HepG2 (cell line): ENCODE data around the gene KRTAP1-1. TPM values are rescaled to one million over a fixed set of nuclear protein-coding genes. Genes with fewer than 3 reads are reported as not detected.

Source experiments
- CENPX ChIP-seq: sonication (generic); formaldehyde crosslinking; IDR thresholded peaks from 2 replicates; pipeline ENCODE4 v1.9.0; 2021; ENCODE audit warnings: mild to moderate bottlenecking, missing genetic modification reagents, moderate library complexity
- IRF2 ChIP-seq: IDR thresholded peaks from 2 replicates; pipeline ENCODE4 v1.6.1; 2018; ENCODE audit warnings: missing genetic modification reagents, missing compliant biosample characterization
- MIER3 ChIP-seq: IDR thresholded peaks from 2 replicates; pipeline ENCODE4 v1.6.1; 2016; ENCODE audit warnings: missing compliant biosample characterization, borderline replicate concordance
- TARDBP ChIP-seq: sonication (generic); formaldehyde crosslinking; IDR thresholded peaks from 2 replicates; pipeline ENCODE4 v1.8.0; 2022; ENCODE audit warnings: mild to moderate bottlenecking, missing genetic modification reagents
- ZFP36L1 ChIP-seq: sonication (generic); formaldehyde crosslinking; IDR thresholded peaks from 2 replicates; pipeline ENCODE4 v1.8.0; 2022; ENCODE audit warnings: mild to moderate bottlenecking, missing genetic modification reagents, moderate library complexity
- polyA plus RNA-seq, 8 experiments: library from polyadenylated mRNA; depleted of rRNA in 3 of 8; stranded (reverse) in 7 of 8; unstranded in 1 of 8; fragments of >200 nt; fragmentation: Illumina TruSeq in 4 of 8; extraction: Trizol in 4 of 8; gene quantifications; 2 replicates each; pipeline versions ENCODE4 v1.2.1 to v1.2.3, GENCODE V29; 2011 to 2016; ENCODE audit warnings: low read depth in 4 of 8, missing spikeins in 1 of 8, mixed read lengths in 1 of 8; ENCODE audit not compliant: insufficient read depth in 1 of 8
- total RNA-seq, 5 experiments: library from RNA; depleted of rRNA; stranded (reverse); fragments of >200 nt; fragmentation: Illumina TruSeq; extraction: Trizol; gene quantifications; 2 replicates each; pipeline ENCODE4 v1.2.3, GENCODE V29; 2016; ENCODE audit warnings: low read depth in 1 of 5
- TF ChIP-seq, protein P1 (sequence below): sonication (generic); formaldehyde crosslinking; IDR thresholded peaks from 2 replicates; pipeline ENCODE4; 2020; ENCODE audit warnings: missing genetic modification reagents, mild to moderate bottlenecking, borderline replicate concordance
- TF ChIP-seq, protein P2 (sequence below): sonication (generic); formaldehyde crosslinking; IDR thresholded peaks from 2 replicates; pipeline ENCODE4 v1.5.0; 2020; ENCODE audit warnings: missing genetic modification reagents, mild to moderate bottlenecking, borderline replicate concordance
- TF ChIP-seq, protein P3 (sequence below): sonication (generic); formaldehyde crosslinking; IDR thresholded peaks from 2 replicates; pipeline ENCODE4 v1.4.0; 2020; ENCODE audit warnings: missing genetic modification reagents
- TF ChIP-seq, protein P4 (sequence below): sonication (generic); formaldehyde crosslinking; IDR thresholded peaks from 2 replicates; pipeline ENCODE4 v1.4.0; 2020; ENCODE audit warnings: missing genetic modification reagents, borderline replicate concordance
- TF ChIP-seq, protein P5 (sequence below): sonication (generic); formaldehyde crosslinking; IDR thresholded peaks from 2 replicates; pipeline ENCODE4 v1.5.1; 2020; ENCODE audit warnings: missing genetic modification reagents, mild to moderate bottlenecking, borderline replicate concordance
- TF ChIP-seq, protein P6 (sequence below): sonication (generic); formaldehyde crosslinking; IDR thresholded peaks from 2 replicates; pipeline ENCODE4 v1.4.0; 2020; ENCODE audit warnings: missing genetic modification reagents

KRTAP1-1 gene
- total and polyA plus RNA-seq, 2 of the 13 experiments (the other 11 are each of a cell fraction or from before 2014, with no cell fraction given): not detected

DNA sequence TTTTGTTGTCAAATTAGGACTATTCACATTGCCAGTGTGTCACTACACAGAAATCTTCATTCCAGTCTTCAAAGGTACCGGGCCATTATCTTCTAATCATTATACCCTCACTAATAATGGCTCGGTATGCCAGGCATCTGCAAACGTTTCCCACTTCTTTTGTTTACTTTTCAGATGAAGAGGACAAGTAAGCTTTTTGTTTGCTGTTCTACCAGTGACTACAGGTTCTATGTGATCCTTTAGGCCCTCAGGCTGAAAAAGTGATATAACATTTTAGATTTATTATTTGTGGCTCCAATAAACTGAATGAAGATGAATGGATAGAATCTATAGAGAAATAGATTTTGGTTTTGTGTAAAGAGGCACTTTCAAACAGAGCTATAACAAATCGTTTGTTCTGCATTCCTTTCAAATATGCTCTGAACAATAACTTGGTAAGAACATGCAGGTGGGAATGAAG lies 31.9 kb downstream of the KRTAP1-1 start (continued):
- TF ChIP-seq, protein P1, sequence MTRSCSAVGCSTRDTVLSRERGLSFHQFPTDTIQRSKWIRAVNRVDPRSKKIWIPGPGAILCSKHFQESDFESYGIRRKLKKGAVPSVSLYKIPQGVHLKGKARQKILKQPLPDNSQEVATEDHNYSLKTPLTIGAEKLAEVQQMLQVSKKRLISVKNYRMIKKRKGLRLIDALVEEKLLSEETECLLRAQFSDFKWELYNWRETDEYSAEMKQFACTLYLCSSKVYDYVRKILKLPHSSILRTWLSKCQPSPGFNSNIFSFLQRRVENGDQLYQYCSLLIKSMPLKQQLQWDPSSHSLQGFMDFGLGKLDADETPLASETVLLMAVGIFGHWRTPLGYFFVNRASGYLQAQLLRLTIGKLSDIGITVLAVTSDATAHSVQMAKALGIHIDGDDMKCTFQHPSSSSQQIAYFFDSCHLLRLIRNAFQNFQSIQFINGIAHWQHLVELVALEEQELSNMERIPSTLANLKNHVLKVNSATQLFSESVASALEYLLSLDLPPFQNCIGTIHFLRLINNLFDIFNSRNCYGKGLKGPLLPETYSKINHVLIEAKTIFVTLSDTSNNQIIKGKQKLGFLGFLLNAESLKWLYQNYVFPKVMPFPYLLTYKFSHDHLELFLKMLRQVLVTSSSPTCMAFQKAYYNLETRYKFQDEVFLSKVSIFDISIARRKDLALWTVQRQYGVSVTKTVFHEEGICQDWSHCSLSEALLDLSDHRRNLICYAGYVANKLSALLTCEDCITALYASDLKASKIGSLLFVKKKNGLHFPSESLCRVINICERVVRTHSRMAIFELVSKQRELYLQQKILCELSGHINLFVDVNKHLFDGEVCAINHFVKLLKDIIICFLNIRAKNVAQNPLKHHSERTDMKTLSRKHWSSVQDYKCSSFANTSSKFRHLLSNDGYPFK (CRISPR knock-in tag): no peak
- TF ChIP-seq, protein P2, sequence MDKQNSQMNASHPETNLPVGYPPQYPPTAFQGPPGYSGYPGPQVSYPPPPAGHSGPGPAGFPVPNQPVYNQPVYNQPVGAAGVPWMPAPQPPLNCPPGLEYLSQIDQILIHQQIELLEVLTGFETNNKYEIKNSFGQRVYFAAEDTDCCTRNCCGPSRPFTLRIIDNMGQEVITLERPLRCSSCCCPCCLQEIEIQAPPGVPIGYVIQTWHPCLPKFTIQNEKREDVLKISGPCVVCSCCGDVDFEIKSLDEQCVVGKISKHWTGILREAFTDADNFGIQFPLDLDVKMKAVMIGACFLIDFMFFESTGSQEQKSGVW (CRISPR knock-in tag): no peak
- TF ChIP-seq, protein P3, sequence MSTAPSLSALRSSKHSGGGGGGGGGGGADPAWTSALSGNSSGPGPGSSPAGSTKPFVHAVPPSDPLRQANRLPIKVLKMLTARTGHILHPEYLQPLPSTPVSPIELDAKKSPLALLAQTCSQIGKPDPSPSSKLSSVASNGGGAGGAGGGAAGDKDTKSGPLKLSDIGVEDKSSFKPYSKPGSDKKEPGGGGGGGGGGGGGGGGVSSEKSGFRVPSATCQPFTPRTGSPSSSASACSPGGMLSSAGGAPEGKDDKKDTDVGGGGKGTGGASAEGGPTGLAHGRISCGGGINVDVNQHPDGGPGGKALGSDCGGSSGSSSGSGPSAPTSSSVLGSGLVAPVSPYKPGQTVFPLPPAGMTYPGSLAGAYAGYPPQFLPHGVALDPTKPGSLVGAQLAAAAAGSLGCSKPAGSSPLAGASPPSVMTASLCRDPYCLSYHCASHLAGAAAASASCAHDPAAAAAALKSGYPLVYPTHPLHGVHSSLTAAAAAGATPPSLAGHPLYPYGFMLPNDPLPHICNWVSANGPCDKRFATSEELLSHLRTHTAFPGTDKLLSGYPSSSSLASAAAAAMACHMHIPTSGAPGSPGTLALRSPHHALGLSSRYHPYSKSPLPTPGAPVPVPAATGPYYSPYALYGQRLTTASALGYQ (CRISPR knock-in tag): peak; percentile 97
- TF ChIP-seq TARDBP (peak; percentile 85), ZFP36L1 (CRISPR knock-in tag) (no peak), MIER3 (no peak), IRF2 (CRISPR knock-in tag) (peak; percentile 78; the same call in 1 of the 2 replicates), CENPX (CRISPR knock-in tag) (no peak)
- TF ChIP-seq, protein P4, sequence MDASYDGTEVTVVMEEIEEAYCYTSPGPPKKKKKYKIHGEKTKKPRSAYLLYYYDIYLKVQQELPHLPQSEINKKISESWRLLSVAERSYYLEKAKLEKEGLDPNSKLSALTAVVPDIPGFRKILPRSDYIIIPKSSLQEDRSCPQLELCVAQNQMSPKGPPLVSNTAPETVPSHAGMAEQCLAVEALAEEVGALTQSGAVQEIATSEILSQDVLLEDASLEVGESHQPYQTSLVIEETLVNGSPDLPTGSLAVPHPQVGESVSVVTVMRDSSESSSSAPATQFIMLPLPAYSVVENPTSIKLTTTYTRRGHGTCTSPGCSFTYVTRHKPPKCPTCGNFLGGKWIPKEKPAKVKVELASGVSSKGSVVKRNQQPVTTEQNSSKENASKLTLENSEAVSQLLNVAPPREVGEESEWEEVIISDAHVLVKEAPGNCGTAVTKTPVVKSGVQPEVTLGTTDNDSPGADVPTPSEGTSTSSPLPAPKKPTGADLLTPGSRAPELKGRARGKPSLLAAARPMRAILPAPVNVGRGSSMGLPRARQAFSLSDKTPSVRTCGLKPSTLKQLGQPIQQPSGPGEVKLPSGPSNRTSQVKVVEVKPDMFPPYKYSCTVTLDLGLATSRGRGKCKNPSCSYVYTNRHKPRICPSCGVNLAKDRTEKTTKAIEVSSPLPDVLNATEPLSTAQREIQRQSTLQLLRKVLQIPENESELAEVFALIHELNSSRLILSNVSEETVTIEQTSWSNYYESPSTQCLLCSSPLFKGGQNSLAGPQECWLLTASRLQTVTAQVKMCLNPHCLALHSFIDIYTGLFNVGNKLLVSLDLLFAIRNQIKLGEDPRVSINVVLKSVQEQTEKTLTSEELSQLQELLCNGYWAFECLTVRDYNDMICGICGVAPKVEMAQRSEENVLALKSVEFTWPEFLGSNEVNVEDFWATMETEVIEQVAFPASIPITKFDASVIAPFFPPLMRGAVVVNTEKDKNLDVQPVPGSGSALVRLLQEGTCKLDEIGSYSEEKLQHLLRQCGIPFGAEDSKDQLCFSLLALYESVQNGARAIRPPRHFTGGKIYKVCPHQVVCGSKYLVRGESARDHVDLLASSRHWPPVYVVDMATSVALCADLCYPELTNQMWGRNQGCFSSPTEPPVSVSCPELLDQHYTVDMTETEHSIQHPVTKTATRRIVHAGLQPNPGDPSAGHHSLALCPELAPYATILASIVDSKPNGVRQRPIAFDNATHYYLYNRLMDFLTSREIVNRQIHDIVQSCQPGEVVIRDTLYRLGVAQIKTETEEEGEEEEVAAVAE (CRISPR knock-in tag): no peak
- TF ChIP-seq, protein P5, sequence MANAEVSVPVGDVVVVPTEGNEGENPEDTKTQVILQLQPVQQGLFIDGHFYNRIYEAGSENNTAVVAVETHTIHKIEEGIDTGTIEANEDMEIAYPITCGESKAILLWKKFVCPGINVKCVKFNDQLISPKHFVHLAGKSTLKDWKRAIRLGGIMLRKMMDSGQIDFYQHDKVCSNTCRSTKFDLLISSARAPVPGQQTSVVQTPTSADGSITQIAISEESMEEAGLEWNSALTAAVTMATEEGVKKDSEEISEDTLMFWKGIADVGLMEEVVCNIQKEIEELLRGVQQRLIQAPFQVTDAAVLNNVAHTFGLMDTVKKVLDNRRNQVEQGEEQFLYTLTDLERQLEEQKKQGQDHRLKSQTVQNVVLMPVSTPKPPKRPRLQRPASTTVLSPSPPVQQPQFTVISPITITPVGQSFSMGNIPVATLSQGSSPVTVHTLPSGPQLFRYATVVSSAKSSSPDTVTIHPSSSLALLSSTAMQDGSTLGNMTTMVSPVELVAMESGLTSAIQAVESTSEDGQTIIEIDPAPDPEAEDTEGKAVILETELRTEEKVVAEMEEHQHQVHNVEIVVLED (CRISPR knock-in tag): no peak; the same call in 1 of the 2 replicates
- TF ChIP-seq, protein P6, sequence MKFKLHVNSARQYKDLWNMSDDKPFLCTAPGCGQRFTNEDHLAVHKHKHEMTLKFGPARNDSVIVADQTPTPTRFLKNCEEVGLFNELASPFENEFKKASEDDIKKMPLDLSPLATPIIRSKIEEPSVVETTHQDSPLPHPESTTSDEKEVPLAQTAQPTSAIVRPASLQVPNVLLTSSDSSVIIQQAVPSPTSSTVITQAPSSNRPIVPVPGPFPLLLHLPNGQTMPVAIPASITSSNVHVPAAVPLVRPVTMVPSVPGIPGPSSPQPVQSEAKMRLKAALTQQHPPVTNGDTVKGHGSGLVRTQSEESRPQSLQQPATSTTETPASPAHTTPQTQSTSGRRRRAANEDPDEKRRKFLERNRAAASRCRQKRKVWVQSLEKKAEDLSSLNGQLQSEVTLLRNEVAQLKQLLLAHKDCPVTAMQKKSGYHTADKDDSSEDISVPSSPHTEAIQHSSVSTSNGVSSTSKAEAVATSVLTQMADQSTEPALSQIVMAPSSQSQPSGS (CRISPR knock-in tag): peak; percentile 67; the same call in 1 of the 2 replicates
